Fibroblast of lung (primary cell): ENCODE results near the gene SIK3.

Experiments
- EZH2 ChIP-seq: IDR thresholded peaks from 2 replicates; pipeline ENCODE4 v1.5.1; 2012; ENCODE audit warnings: low read length, control low read depth, mild to moderate bottlenecking; ENCODE audit errors: missing control alignments
- TF ChIP-seq, protein P1 (sequence below), 2 donors: IDR thresholded peaks in 1 of 2; conservative IDR thresholded peaks in 1 of 2; 1 replicate in 1 of 2; 2 replicates in 1 of 2; pipeline ENCODE4 v1.5.1; 2011 to 2012; ENCODE audit warnings: low read length in 2 of 2, control low read depth in 1 of 2, inconsistent platforms in 1 of 2, low read depth in 1 of 2, mild to moderate bottlenecking in 1 of 2

GRCh38 chr11:116980136-116980793 is 118.0 kb downstream of the SIK3 start:
- TF ChIP-seq, protein P1, sequence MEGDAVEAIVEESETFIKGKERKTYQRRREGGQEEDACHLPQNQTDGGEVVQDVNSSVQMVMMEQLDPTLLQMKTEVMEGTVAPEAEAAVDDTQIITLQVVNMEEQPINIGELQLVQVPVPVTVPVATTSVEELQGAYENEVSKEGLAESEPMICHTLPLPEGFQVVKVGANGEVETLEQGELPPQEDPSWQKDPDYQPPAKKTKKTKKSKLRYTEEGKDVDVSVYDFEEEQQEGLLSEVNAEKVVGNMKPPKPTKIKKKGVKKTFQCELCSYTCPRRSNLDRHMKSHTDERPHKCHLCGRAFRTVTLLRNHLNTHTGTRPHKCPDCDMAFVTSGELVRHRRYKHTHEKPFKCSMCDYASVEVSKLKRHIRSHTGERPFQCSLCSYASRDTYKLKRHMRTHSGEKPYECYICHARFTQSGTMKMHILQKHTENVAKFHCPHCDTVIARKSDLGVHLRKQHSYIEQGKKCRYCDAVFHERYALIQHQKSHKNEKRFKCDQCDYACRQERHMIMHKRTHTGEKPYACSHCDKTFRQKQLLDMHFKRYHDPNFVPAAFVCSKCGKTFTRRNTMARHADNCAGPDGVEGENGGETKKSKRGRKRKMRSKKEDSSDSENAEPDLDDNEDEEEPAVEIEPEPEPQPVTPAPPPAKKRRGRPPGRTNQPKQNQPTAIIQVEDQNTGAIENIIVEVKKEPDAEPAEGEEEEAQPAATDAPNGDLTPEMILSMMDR (conservative IDR thresholded peaks at IDR 0.05 in 1 of 2, IDR thresholded peaks at IDR 0.05 in 1 of 2; ENCODE audit: low read depth in 1 of 2, low read length in 2 of 2) = no peak
- TF ChIP-seq EZH2 = no peak
